Measurements from ENCODE around the gene SAV1.

The SAV1 gene

DNA sequence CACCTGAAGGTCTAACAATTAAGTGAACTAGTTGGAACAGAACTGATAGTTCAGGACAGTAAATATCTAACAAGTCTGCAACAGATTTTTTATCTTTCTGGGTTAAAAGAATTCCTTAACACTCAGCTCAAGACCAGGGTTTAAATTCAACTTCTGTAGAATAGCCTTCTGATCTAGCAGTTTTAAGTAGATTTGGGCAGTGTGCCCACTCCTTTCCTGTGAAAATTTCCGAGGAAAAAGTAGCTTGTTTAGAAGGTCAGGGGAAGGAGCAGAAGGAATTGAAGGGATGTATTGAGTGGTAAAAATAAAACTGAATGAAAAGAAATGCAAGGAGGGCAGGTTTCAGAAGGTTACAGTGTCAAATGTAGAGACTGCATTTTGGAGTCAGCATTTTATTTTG is 62.3 kb downstream of the SAV1 start:
- DNase-seq = no peak

DNA sequence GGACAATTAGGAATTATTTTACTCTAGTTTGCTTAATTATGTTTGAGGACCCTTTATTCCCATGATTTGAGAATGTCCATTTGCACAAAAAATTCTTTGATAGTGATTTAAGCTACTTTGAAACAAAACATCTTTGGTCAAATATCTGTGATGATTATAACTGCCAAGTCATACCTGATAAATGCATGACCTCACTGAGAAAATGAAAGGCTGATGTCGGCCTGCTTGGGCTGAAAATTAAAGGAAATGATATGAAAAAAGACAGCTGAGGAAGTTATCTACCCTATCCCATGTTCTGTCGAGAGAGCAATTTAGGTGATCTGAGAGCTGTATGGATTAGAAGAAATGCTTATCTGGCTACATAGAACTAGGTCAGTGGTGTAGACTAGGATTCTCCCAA is 64.5 kb downstream of the SAV1 start:
- DNase-seq = no peak

DNA sequence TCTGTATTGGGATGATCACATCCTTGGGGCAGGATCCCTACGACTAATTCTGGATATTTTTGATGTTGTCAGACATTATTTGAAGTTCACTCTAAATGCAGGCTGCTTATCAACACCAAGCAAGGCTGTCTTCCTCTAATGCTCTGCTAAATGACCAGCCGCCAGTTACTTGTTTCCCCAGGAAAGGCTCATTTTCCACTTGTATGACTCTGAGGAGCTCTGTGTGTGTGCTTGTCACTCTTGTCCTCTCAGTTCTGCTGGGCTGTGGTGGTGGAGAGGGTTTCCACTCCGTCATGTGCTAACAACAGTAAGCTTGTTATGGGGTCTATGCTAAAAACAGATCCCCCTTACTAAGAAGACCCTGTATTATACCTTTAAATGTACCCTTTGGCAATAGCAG is 66.1 kb downstream of the SAV1 start:
- DNase-seq = no peak

- DNase-seq = no peak
Measured at GRCh38 chr14:50601394-50601793, 66.7 kb downstream of the SAV1 start.

GRCh38 chr14:50600849-50601248 is 67.3 kb downstream of the SAV1 start:
- DNase-seq = no peak

DNA sequence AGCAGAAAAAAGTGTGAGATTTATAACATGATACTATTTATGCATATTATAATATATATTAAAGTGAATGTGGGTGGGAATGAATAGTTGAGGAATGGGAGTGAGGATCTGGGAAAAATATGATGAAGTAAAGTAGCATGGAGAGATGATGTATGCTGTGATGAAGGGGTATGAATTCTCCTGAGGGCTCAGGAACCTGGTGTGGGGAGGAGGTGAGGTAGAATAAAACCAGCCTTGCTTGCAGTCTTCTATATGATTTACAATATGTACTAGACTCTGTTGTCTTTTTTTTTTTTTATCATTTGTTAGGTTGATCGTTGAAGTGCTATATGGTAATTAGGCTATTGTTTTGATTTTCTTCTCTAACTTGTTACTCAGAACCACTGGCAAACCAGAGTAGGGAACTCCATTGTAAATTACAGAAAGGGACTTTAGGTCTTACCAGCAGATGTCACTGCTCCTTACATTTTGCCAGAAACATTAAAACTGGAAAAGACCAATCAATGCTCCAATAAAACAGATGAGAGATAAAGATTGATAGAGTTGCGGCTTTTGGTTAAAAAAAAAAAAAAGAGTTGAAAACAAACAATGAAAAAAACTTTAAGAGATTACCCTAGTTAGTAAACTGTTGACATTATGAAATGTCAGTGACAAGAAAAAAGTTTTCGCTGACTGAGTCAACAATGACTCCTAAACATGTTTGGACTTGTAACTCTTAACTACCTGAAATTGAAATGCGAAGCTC is 68.2 kb downstream of the SAV1 start:
- DNase-seq = no peak

GRCh38 chr14:50598765-50599164 is 69.3 kb downstream of the SAV1 start:
- no peak for DNase-seq

GRCh38 chr14:50594577-50595316 is 73.4 kb downstream of the SAV1 start:
- no peak for DNase-seq

DNA sequence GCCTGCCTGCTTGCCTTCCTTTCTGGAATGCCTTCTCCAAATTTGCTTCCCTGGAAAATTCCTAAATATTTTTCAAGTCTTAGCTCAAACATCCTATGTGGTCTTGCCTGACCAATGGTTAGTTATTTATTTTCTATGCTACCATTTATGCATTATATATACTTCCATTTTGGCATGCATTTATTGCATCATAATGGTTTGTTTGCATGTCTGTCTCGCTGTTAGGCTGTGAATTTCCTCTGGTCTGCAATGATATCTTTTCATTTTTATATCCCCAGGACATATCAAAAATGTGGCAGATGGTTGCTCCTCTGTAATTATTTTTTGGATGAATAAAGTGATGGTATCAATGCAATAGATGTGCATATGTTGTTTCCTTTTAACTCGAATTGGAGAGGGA is 77.6 kb downstream of the SAV1 start:
- DNase-seq = no peak

Data from activated gamma-delta T cell treated with Interleukin-2 at 50 U/mL for 16 hours (primary cell).